ENCODE measurements around the gene CD151.
A peak's percentile ranks its signal among the peaks of the same experiment; 100 is the strongest.

CD151 gene

DNA sequence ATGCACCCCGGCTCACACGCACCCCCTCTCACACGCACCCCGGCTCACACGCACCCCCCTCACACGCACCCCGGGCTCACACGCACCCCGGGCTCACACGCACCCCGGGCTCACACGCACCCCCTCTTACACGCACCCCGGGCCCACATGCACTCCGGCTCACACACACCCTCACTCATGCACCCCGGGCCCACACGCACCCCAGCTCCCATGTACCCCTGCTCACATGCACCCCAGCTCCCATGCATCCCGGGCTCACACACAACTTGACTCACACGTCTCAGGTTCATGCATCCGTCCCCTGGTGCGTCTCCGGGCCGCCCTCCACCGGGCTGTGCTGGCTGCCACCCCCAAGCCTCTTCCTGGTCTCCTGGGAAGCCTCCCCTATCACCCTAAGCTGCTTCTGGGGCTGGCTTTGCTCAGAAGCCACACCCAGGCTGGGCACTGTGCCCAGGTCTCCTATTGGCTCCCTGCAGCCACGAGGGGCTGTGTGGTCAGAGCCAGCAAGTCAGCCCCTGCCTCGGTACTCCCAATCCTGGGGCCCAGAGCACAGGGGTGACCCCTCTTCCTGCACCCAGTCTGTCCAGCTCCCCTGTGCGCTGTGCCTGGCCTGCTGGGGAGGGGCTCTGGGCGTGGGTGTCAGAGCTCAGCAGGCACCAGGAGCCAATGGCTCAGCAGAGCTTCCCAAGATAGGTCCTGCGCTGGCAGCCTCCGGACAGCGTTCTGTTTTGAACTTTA is 26.8 kb downstream of the CD151 start:
- DNase-seq = peak; percentile 93

DNA sequence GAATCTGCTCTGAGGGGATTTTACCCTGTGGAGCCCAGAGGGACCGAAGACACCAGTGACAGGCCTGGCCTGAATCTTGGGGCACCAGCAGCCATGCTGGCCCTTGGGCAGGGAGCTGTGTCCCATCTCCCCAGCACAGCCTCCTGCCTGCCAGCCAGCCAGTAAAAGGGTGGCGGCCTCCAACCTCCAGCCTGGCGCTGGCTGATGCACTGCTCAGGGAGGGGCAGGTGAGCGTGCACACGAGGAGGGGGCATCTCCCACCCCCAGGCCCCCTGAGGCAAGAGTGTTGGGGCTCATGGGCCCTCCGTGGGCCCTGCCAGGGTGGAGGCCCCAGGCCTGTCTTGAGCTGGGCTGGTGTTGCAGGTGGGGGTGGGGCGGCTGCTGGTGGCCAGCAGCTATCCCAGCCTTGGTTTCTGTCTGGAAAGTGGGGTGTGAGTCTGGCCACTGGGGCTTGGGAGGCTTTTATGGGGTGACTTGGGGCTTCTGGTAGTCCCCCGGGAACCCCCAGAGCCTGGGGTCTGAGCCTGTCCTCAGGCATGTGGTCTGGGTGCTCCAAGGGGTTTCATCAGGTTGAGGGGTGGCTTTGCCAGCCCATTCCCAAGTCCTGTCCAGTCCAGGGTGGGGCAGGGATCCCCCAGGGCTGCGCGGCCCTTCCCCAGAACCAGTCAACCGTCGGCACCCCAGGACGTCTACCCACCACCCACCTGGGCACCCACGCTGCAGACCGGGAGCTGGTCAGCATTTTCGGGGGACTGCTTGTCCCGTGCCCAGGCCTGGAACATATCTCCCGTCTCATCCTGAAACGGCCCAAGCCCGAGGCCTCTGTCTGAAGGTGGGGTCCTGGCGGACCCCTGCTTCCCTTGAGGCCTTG is 27.7 kb downstream of the CD151 start:
- no peak for DNase-seq

DNA sequence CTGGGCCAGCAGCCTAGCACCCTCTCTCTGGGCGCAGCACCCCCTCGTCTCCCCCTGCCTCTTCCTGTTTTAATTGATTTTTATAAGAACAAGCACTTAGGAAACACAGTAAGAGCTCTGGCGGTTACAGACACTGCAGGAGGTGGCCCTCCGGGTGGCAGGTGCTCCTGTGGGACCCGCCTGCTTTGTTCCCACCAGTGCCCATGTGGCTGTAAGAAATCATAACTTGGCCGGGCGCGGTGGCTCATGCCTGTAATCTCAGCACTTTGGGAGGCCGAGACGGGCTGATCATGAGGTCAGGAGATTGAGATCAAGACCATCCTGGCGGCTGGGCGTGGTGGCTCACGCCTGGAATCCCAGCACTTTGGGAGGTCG is 28.3 kb downstream of the CD151 start:
- peak; percentile 63 for DNase-seq

DNA sequence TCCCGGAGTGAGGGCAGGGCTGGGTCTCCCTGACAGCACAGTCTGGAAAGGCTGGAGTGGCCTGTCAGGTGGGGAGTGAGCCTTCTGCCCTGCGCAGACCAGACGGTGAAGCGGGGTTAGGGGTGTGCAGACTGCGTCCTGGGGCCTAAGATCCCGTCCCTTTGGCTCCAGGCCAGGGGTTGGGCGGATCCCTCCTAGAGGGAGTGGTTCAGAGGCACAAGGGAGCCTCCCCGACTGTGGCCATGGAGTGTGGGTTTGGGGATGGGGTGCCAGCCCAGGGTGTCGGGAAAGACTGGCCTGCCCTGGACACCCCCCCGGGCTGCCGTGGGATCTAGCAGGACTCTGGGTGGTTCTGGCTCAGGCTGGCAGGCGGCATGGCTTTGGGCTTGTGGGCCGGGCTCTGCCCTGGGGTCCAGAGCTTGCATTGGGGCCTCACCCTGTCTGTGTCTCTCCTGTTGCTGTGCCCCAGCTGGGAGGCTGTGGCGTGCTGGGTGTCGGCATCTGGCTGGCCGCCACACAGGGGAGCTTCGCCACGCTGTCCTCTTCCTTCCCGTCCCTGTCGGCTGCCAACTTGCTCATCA is 29.4 kb downstream of the CD151 start:
- no peak for DNase-seq

DNA sequence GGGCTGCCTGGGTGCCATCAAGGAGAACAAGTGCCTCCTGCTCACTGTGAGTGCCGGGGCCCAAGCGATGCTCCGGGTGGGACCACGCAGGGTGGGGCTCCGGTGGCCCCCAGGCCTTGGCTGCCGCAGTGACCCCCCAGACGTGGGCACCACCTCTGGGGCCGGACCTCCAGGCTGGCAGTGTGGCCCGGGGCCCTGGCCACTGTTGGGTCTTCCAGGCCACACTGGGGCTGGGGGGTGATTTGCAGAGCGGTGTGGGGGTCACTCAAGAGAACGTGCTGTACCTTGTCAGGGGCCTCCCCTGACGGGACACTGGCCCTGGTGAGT is 29.9 kb downstream of the CD151 start:
- DNase-seq = no peak

DNA sequence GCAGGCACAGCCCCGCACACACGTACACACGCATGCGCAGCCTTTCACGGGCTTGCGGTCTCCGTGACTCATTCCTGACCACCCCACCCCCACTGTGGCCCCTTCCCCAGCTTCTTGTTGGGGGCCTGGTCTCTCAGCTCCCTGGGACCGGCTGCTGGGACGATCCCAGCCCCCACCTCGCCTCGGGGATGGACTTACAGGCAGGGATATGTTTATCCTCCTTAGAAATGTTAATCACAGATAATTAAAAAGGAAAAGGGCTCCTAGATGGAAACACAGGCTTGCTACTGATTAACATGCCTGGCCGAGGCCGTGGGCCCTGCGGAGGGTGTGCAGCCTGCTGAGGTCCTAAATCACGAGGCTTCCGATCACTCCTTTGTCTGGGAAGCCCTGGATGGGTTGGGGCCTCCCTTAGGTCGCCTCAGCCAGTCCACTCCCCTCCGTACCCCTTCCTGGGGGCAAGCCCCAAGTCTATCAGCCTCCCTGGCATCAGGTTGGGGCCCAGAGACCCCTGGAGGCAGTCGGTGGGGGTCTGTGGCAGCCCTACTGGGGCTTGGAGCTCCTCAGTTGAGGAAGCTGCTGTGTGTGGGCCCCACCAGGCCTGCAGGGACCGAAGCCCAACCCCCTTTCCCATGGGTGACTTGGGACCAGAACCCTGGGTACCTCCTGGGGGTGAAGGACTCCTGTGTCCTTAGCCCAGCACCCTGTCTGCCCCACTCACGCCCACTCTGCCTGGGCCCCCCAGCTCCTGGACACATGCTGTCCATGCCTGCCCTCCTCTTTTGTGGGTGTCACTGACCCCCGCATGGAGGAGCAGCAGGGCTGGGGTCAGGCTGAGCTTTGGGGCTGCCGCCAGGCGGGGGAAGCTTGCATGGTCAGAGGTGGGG is 30.5 kb downstream of the CD151 start:
- DNase-seq = no peak

DNA sequence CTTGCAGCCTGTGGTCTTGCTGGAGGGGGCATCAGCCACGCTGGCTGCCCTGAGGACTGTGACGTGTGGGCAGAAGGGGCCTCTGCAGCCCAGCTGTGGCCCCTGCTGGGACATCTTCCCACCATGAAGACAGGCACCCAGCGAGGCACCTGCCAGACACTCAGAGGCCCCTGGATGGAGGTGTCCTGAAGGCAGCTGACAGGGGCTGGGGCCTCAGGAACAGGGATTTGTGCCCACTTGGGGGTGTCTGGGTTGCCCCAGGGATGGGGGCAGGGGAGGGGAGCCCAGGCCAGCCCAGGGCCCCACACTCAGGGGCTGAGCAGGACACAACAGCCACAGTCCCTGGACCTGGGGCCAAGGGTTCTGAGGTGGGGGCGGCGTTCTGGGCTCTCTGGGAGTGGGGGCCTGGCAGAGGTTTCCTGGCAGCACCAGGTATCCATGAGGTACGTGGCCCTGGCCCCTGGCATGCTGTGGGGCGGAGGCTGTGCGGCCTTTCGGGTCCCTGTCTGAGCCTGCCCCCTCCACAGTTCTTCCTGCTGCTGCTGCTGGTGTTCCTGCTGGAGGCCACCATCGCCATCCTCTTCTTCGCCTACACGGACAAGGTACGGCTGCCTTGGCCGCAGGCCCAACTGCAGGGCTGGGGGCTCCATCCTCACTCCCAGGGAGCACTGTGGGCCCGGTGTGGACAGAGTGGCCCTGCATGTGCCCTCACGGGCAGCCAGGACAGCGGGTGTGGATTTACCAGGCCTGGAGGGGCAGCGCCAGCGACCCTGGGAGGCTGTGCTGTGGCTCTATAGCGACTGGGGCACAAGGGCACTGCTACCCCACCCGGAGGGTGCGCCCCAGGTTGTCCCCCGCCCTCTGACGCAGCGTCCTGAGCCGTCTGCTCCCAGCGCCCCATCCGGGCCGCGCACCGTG is 31.4 kb downstream of the CD151 start:
- DNase-seq = no peak

DNA sequence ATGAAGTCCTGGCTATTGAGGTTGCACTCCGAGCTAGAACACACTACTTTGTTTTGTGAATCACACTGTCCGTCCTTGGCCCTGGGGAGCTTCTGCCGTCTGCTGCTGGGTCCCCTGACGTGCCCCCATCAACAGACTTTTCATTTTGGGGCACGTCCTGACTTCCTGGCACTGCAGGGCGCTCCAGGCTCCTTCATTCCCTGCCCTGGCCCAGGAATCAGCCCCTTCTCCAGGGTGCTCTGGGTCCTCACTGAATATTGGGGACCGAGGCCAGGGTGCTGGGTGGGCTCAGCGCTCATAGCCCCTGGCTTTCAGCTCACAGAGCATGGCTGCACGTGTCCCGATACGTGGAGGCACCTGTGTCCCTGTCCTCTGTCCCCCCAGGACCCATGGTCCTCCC is 32.1 kb downstream of the CD151 start:
- no peak for DNase-seq

DNA sequence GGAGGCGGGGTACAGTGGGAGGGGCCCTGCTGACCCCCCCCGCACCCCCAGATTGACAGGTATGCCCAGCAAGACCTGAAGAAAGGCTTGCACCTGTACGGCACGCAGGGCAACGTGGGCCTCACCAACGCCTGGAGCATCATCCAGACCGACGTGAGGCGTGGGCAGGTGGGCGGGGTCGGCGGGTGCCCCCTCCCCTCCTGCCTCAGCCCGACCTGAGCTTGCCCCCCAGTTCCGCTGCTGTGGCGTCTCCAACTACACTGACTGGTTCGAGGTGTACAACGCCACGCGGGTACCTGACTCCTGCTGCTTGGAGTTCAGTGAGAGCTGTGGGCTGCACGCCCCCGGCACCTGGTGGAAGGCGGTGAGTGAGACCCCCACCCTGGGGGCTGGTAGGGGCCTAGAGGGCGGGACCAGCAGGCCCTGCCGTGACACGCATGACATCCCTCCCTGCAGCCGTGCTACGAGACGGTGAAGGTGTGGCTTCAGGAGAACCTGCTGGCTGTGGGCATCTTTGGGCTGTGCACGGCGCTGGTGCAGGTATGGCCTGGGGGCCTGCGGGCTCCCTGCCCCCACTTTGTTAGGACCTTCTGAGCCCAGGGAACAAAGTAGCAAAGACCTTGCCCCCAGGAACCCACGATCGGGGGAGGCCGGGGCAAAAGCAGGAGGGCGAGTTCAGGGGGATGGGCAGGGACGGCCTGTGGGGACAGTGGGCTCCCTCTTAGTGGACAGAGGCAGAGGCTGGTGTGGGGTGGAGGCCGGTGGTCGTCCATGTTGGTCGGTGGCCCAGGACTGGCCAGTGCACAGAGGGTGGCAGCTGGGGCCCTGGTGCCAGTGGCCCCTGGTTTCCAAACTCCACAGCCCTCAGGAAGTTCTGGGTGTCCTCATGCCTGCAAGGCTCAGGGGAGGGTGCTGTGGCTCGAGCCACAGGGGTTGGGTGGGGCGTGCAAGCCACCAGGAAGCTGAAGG is 33.0 kb downstream of the CD151 start:
- DNase-seq = no peak

DNA sequence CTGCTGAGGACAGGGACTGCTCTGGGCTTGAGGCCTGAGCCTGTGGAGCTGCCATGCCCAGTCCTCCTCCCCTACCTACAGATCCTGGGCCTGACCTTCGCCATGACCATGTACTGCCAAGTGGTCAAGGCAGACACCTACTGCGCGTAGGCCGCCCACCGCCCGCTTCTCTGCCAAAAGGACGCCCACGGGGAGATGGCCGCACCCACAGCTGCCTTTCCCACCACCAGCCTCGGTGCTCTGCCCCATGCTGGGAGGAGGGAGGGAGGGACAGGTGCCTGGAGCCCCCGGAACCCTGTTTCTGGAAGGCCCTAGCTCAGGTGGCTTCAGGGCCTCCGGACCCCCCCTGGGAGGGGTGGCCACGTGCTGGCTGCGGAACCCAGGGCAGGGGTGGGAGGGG is 33.7 kb downstream of the CD151 start:
- DNase-seq = no peak

DNA sequence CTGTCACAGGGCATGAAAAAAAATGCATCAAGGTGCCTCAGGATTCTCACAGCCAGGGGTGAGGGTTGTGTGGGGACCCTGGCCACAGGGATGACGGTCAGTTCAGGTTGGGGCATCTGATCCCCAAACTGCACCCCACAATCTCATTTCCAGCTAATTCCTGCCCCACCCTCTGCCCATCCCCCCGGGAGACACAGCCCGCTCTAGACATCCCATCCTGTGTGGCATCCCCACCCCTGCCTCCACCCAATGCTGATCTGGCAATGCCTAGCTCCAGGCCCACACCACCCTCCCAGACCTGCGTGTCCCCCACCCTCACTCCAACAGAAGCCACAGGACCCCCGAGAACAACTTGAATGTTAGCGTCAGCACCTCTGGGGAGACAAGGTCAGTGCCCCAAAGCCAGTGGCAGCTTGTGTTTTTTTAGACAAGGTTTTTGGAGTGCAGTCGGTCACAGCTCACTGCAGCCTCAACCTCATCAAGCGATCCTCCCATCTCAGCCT is 35.2 kb downstream of the CD151 start:
- DNase-seq = no peak

DNA sequence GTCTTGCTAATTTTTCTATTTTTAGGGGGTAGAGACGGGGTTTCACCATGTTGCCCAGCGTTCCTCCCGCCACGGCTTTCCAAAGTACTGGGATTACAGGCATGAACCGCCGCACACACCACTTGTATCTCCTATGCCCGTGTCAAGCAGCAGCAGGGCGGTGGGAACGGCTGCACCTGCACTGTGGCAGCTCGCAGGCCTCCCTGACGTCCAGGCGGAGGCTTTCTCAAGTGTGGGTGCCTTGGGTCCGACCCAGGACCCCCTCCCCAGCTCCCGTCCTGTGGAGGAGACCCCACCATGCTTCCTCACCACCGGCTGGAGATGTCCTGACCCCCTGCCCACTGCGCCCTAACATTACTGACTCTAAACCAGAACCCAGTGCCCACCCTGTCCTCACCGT is 35.6 kb downstream of the CD151 start:
- no peak for DNase-seq

DNA sequence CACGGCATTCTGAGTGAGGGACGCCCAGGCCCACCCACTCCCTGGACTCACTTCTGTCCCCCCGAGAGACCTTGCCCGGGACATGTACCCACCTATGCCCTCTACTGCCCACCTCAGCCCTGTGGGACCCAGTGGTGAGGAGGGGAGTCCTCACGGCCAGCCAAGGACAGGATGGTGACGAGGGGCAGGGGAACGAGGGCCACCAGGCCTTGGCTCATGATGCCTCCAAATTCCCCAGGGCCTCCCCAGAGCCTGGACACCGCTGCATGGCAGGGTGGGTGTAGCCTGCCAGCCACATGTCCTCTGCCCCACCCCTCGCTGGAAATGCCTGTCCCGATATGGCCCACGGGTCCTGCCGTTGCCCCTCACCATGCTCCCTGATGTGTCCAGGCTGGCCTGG is 36.0 kb downstream of the CD151 start:
- DNase-seq = no peak

DNA sequence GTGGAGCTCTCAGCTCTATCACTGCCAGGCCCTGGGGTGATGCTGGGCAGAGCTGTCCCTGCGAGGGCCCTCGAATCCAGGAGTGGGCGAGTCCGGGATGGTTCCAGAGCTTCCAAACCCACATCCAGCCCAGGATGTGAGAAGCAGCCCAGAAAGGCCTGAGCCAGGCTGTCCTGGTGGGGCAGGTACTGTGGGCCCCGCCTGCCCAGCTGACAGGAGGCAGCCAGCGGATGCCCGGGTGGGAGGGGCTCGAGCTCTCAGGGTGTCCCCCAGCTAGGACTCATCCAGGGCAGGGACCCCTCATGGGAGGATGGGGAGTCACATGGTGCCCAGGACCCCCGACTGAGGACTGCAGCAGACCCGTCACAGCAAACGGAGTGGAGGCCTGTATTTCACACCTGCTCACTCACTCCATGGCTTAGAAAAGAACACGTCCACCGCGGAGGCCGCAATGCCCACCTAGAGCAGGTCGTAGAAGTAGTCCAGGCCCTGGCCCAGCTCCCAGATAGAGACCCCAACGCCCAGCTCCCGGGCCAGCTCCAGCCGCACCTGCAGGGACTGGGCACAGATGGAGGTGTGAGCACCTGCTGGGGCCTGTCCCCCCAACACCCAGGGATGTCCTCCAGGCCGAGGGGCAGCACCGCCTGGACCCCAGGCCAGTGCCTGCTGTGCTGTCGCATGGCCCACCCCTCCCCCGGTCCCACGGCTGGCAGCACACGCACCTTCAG is 36.8 kb downstream of the CD151 start:
- DNase-seq = no peak

DNA sequence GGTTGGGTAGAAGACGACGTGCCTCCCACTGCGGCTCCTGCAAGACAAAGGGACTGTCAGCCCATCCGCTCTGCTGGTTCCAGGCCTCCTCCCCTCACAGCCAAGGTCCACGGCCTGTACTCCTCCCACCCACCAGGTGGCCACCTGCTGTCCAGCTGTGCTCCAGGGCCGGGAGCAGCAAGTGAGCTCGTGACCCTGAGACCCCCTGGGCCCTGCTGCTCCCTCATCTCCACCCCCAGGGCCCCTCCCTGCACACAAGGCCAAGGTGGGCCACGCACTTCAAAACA is 37.3 kb downstream of the CD151 start:
- no peak for DNase-seq

DNA sequence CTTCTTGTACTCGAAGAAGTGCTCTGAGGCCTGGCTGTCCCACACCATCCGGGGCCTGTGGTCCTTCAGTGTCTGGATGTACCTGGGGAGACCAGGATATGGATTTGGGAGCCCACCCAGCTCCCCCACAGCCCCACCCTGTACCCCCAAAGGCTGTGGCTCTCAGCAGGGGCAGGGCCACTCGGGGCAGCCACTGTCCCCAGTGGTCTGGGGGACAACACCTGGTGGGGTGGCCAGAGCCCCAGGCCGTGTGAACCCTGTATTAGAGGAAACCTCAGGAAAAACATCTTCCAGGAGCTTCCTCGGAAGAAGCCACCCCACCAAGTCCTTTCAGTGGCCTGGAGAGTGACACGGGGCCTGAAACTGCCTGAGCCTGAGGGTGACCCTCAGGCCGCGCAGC is 37.7 kb downstream of the CD151 start:
- no peak for DNase-seq

DNA sequence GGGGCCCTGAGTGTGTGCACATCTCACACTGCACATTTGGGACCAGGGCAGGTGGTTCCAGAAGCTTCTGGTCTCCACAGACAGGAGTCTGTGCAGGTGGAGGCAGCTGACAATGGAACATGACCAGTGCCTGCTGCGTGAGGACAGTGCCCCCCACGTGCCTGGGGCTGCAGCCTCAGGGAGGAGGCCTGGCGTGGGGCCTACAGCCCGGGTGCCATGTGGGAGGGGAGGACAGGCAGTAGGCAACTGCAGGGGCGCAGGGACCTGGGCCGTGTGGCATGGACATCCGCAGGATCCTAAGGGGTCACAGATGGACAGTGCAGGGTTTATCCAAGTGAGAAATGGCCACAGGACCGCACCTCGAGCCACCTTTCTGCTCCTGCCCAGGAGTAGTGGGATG is 38.7 kb downstream of the CD151 start:
- DNase-seq = no peak

DNA sequence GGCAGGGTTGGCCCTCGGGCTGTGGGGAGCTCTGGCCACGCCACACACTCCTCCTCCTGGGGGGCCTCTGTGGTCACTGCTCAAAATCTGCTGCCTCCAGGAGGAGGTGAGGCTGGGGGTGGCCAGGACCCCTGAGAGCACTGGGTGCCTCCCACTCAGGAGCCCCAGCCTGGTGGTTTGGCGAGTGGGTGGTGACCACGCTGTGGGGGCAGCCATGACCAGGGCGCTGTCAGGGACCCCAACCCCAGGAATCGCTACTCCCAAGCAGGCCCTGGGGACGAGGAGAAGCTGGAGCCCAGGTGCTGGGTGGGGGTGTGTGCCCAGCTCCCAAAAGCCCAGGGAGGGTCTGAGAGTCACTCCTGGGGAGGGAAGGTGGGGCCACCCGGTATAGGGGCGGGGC is 40.0 kb downstream of the CD151 start:
- no peak for DNase-seq

DNA sequence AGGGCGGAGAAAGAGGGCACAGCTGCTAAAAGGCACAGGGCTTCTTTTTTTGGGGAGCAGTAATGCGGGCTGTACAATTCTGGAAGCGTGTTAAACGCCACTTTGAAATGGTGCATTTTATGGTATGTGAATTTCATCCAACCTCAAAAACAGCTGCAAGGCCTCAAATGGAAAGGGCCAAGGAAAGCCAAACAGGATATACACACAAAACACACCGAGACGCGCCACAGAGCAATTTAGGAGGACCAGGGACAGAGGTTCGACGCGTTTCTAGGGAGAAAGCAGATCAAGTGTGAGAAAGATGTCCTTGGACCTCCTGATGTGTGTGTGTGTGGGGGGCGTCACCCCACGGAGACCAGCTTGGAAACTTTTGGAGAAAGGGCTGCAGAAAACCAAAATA is 41.0 kb downstream of the CD151 start:
- no peak for DNase-seq

DNA sequence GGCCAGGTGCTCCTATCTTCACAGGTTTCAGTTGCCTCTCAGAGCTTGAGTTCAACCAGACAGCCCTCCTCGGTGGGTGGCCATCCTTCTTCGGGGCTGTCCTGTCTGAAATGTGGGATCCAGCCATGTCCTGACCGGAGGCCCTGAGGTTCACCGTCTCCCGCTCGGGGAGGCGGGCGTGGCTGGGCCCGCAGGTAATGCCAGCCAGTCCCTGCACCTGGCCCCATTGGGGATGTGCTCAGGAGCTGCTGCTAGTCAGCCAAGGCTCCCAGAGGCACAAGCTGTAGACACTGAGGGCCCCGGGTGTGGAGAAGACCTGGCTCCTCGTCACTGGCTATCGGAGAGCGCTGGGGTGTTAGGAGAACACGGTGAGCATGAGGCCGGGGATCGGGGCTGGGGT is 42.5 kb downstream of the CD151 start:
- no peak for DNase-seq
